GM23338 (cell line): ENCODE measurements around the gene SARM1. TPM values are rescaled to one million over a fixed set of nuclear protein-coding genes. Genes with fewer than 3 reads are reported as not detected.

Experiments used
- ATAC-seq: fragments of 200-7000 bp; cut with Tn5 transposase; 3 replicates; pipeline ENCODE4 v1.9.1; 2020
- DNase-seq: peaks from one replicate; pipeline ENCODE4 v3.0.0-alpha.2; 2015; ENCODE audit warnings: low spot score
- H2AFZ ChIP-seq: fragments of 200-600 bp; sonication (generic); 2 replicates; pipeline ENCODE4 v1.8.0; 2016; ENCODE audit warnings: antibody characterized with exemption, mild to moderate bottlenecking, moderate library complexity
- H3F3A ChIP-seq: fragments of 200-600 bp; sonication (generic); replicated peaks from 2 replicates; pipeline ENCODE4 v1.8.0; 2017; ENCODE audit warnings: antibody characterized with exemption, mixed run types, low read depth
- H3K27ac ChIP-seq: fragments of 200-600 bp; sonication (generic); 2 replicates; pipeline ENCODE4 v1.6.1; 2016; ENCODE audit warnings: low read depth
- H3K27me3 ChIP-seq: fragments of 200-600 bp; sonication (generic); 2 replicates; pipeline ENCODE4 v1.8.0; 2016; ENCODE audit warnings: mild to moderate bottlenecking, mixed run types, moderate library complexity; ENCODE audit not compliant: insufficient read depth
- H3K36me3 ChIP-seq: fragments of 200-600 bp; sonication (generic); 2 replicates; pipeline ENCODE4 v1.8.0; 2016; ENCODE audit warnings: mild to moderate bottlenecking; ENCODE audit not compliant: insufficient read depth
- H3K4me1 ChIP-seq: fragments of 200-600 bp; sonication (generic); 2 replicates; pipeline ENCODE4 v1.8.0; 2016; ENCODE audit warnings: mild to moderate bottlenecking, moderate library complexity; ENCODE audit not compliant: insufficient read depth
- H3K4me2 ChIP-seq: fragments of 200-600 bp; sonication (generic); 2 replicates; pipeline ENCODE4 v1.7.1; 2017; ENCODE audit warnings: mixed run types
- H3K4me3 ChIP-seq: fragments of 200-600 bp; sonication (generic); 2 replicates; pipeline ENCODE4 v1.6.1; 2016; ENCODE audit warnings: mixed run types
- H3K79me2 ChIP-seq: fragments of 200-600 bp; sonication (generic); replicated peaks from 2 replicates; pipeline ENCODE4 v1.8.0; 2017; ENCODE audit warnings: mild to moderate bottlenecking; ENCODE audit not compliant: insufficient read depth
- H3K9me2 ChIP-seq: fragments of 200-600 bp; sonication (generic); 2 replicates; pipeline ENCODE4 v1.8.0; 2017; ENCODE audit not compliant: insufficient read depth
- H4K20me1 ChIP-seq: fragments of 200-600 bp; sonication (generic); replicated peaks from 2 replicates; pipeline ENCODE4 v1.8.0; 2017; ENCODE audit warnings: mild to moderate bottlenecking; ENCODE audit not compliant: insufficient read depth
- H3K27ac Mint-ChIP-seq: 2 replicates; pipeline ENCODE4 v1.8.0; 2020; ENCODE audit warnings: inconsistent platforms, mild to moderate bottlenecking, moderate library complexity, mixed read lengths
- H3K27me3 Mint-ChIP-seq: 3 replicates; pipeline ENCODE4 v1.8.0; 2022; ENCODE audit warnings: low read depth, mild to moderate bottlenecking, moderate library complexity, mixed read lengths, inconsistent platforms; ENCODE audit not compliant: insufficient read depth, poor library complexity
- H3K36me3 Mint-ChIP-seq: 3 replicates; pipeline ENCODE4 v1.8.0; 2021; ENCODE audit warnings: low read depth, mild to moderate bottlenecking, inconsistent platforms, moderate library complexity, mixed read lengths
- H3K4me1 Mint-ChIP-seq: 3 replicates; pipeline ENCODE4 v1.8.0; 2020; ENCODE audit warnings: mild to moderate bottlenecking, inconsistent platforms, mixed read lengths
- H3K4me3 Mint-ChIP-seq: 3 replicates; pipeline ENCODE4 v1.8.0; 2021; ENCODE audit warnings: moderate library complexity, mild to moderate bottlenecking, inconsistent platforms, mixed read lengths
- H3K9me3 Mint-ChIP-seq: 3 replicates; pipeline ENCODE4 v1.8.0; 2020; ENCODE audit warnings: moderate library complexity, mild to moderate bottlenecking, inconsistent platforms, mixed read lengths
- CREB1 ChIP-seq: fragments of 250-450 bp; sonication (Bioruptor Pico); IDR thresholded peaks from 2 replicates; pipeline ENCODE4 v1.5.0; 2020; ENCODE audit warnings: low read depth, mild to moderate bottlenecking, moderate library complexity
- ETS1 ChIP-seq: IDR thresholded peaks from 2 replicates; pipeline ENCODE4 v1.6.1; 2016; ENCODE audit warnings: antibody characterized with exemption
- NANOG ChIP-seq: IDR thresholded peaks from 2 replicates; pipeline ENCODE4 v1.6.1; 2016; ENCODE audit warnings: antibody characterized with exemption, borderline replicate concordance
- POLR2AphosphoS5 ChIP-seq: IDR thresholded peaks from 2 replicates; pipeline ENCODE4 v1.6.1; 2016; ENCODE audit warnings: antibody characterized with exemption, low read depth
- STAT1 ChIP-seq: IDR thresholded peaks from one replicate; pipeline ENCODE4 v1.6.1; 2016; ENCODE audit warnings: antibody characterized with exemption; ENCODE audit not compliant: unreplicated experiment
- polyA plus RNA-seq: library from polyadenylated mRNA; unstranded; fragments of >200 nt; fragmentation: Nextera tagmentation; extraction: Ambion mirVana; gene quantifications from 2 replicates; pipeline ENCODE4 v1.2.1, GENCODE V29; 2016
- total RNA-seq: library from RNA; depleted of rRNA; stranded (reverse); fragments of >200 nt; shearing (Covaris generic); gene quantifications from 2 replicates; pipeline ENCODE4 v1.2.3, GENCODE V29; 2014
- TF ChIP-seq, protein P1 (sequence below), 2 experiments: fragments of 200-600 bp in 1 of 2; sonication (generic) in 1 of 2; conservative IDR thresholded peaks; 2 replicates each; pipeline versions ENCODE4 v1.5.1 to v1.6.1; 2016 to 2017; ENCODE audit warnings: antibody characterized with exemption in 2 of 2, low read depth in 2 of 2, mild to moderate bottlenecking in 2 of 2, moderate library complexity in 1 of 2
- TF ChIP-seq, protein P2 (sequence below): fragments of 250-450 bp; sonication (Bioruptor Pico); IDR thresholded peaks from 2 replicates; pipeline ENCODE4 v1.5.0; 2020; ENCODE audit warnings: mild to moderate bottlenecking, moderate library complexity

The SARM1 gene
- total and polyA plus RNA-seq, 2 experiments from 2014 or later: 0.89 to 15.3 TPM

GRCh38 chr17:28413804-28414203 lies 42.3 kb downstream of the SARM1 start:
- ATAC-seq (peak; percentile 17; the same call in 2 of the 3 replicates), DNase-seq (peak; percentile 37)
- H3K4me1 Mint-ChIP-seq: peaks cover 24% of the 10 kb centered on the region
- Histone ChIP-seq H3K27ac (no peak overlapping the region), H4K20me1 (no peaks in the 10 kb centered on the region), H2AFZ (0 out of 2 replicates have a peak overlapping the region, but pooled peaks have one; percentile 35), H3K4me2 (no peak overlapping the region), H3K9me2 (no peaks in the 10 kb centered on the region), H3K36me3 (no peaks in the 10 kb centered on the region), H3K4me1 (peaks cover 19% of the 10 kb centered on the region), H3K4me3 (no peak overlapping the region), H3K27me3 (peaks cover 37% of the 10 kb centered on the region), H3K79me2 (no peaks in the 10 kb centered on the region), H3F3A (peaks cover 4% of the 10 kb centered on the region; the same call in 1 of the 2 replicates)
- no peaks in the 10 kb centered on the region for H3K9me3 Mint-ChIP-seq
- H3K36me3 Mint-ChIP-seq: no peaks in the 10 kb centered on the region
- peaks cover 21% of the 10 kb centered on the region for H3K27me3 Mint-ChIP-seq
- H3K27ac Mint-ChIP-seq: no peak overlapping the region
- no peak overlapping the region for H3K4me3 Mint-ChIP-seq
- TF ChIP-seq, protein P1, sequence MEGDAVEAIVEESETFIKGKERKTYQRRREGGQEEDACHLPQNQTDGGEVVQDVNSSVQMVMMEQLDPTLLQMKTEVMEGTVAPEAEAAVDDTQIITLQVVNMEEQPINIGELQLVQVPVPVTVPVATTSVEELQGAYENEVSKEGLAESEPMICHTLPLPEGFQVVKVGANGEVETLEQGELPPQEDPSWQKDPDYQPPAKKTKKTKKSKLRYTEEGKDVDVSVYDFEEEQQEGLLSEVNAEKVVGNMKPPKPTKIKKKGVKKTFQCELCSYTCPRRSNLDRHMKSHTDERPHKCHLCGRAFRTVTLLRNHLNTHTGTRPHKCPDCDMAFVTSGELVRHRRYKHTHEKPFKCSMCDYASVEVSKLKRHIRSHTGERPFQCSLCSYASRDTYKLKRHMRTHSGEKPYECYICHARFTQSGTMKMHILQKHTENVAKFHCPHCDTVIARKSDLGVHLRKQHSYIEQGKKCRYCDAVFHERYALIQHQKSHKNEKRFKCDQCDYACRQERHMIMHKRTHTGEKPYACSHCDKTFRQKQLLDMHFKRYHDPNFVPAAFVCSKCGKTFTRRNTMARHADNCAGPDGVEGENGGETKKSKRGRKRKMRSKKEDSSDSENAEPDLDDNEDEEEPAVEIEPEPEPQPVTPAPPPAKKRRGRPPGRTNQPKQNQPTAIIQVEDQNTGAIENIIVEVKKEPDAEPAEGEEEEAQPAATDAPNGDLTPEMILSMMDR (conservative IDR thresholded peaks at IDR 0.05; ENCODE audit: low read depth in 2 of 2): peak in 1 of 2 experiments; percentile 26; a peak in 1 of 4 replicates
- no peak for TF ChIP-seq STAT1

DNA sequence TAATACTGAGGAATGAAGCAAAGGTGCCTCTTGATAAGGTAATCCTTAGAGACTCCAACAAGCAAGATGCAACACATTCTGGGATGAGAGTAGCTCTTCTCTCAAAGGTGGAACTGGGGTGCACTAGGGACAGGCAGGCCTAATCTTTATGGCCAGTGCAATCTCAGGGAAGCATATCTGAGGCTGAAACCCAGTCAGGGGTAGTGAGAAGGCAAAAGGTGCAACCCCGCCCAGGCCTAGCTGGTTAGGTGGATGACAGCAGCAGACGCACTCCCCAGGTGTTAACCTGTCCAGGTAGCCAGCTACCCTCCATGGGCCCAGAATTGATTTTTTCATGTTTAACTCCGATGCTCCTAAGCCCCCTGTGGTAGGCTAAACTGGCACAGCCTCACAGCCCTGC lies 44.4 kb downstream of the SARM1 start:
- Histone ChIP-seq H3K4me2 (no peak overlapping the region), H3K27ac (no peak overlapping the region), H3K79me2 (no peaks in the 10 kb centered on the region), H3K4me3 (no peak overlapping the region), H2AFZ (no peak overlapping the region), H4K20me1 (no peaks in the 10 kb centered on the region), H3K36me3 (no peaks in the 10 kb centered on the region), H3F3A (0 out of 2 replicates have a peak, but pooled peaks cover 3% of the 10 kb centered on the region), H3K9me2 (no peaks in the 10 kb centered on the region), H3K4me1 (peaks cover 11% of the 10 kb centered on the region), H3K27me3 (peaks cover 37% of the 10 kb centered on the region)
- H3K27ac Mint-ChIP-seq: no peak overlapping the region
- H3K27me3 Mint-ChIP-seq: peaks cover 26% of the 10 kb centered on the region
- no peaks in the 10 kb centered on the region for H3K36me3 Mint-ChIP-seq
- H3K4me3 Mint-ChIP-seq: no peak overlapping the region
- ATAC-seq: no peak
- H3K4me1 Mint-ChIP-seq: peaks cover 17% of the 10 kb centered on the region
- H3K9me3 Mint-ChIP-seq: no peaks in the 10 kb centered on the region
- DNase-seq: no peak
- TF ChIP-seq NANOG: no peak
- TF ChIP-seq ETS1: no peak
- TF ChIP-seq CREB1 (CRISPR knock-in tag): no peak
- TF ChIP-seq, protein P1 (conservative IDR thresholded peaks at IDR 0.05; ENCODE audit: low read depth in 2 of 2): no peak
- TF ChIP-seq POLR2AphosphoS5: no peak
- TF ChIP-seq, protein P2, sequence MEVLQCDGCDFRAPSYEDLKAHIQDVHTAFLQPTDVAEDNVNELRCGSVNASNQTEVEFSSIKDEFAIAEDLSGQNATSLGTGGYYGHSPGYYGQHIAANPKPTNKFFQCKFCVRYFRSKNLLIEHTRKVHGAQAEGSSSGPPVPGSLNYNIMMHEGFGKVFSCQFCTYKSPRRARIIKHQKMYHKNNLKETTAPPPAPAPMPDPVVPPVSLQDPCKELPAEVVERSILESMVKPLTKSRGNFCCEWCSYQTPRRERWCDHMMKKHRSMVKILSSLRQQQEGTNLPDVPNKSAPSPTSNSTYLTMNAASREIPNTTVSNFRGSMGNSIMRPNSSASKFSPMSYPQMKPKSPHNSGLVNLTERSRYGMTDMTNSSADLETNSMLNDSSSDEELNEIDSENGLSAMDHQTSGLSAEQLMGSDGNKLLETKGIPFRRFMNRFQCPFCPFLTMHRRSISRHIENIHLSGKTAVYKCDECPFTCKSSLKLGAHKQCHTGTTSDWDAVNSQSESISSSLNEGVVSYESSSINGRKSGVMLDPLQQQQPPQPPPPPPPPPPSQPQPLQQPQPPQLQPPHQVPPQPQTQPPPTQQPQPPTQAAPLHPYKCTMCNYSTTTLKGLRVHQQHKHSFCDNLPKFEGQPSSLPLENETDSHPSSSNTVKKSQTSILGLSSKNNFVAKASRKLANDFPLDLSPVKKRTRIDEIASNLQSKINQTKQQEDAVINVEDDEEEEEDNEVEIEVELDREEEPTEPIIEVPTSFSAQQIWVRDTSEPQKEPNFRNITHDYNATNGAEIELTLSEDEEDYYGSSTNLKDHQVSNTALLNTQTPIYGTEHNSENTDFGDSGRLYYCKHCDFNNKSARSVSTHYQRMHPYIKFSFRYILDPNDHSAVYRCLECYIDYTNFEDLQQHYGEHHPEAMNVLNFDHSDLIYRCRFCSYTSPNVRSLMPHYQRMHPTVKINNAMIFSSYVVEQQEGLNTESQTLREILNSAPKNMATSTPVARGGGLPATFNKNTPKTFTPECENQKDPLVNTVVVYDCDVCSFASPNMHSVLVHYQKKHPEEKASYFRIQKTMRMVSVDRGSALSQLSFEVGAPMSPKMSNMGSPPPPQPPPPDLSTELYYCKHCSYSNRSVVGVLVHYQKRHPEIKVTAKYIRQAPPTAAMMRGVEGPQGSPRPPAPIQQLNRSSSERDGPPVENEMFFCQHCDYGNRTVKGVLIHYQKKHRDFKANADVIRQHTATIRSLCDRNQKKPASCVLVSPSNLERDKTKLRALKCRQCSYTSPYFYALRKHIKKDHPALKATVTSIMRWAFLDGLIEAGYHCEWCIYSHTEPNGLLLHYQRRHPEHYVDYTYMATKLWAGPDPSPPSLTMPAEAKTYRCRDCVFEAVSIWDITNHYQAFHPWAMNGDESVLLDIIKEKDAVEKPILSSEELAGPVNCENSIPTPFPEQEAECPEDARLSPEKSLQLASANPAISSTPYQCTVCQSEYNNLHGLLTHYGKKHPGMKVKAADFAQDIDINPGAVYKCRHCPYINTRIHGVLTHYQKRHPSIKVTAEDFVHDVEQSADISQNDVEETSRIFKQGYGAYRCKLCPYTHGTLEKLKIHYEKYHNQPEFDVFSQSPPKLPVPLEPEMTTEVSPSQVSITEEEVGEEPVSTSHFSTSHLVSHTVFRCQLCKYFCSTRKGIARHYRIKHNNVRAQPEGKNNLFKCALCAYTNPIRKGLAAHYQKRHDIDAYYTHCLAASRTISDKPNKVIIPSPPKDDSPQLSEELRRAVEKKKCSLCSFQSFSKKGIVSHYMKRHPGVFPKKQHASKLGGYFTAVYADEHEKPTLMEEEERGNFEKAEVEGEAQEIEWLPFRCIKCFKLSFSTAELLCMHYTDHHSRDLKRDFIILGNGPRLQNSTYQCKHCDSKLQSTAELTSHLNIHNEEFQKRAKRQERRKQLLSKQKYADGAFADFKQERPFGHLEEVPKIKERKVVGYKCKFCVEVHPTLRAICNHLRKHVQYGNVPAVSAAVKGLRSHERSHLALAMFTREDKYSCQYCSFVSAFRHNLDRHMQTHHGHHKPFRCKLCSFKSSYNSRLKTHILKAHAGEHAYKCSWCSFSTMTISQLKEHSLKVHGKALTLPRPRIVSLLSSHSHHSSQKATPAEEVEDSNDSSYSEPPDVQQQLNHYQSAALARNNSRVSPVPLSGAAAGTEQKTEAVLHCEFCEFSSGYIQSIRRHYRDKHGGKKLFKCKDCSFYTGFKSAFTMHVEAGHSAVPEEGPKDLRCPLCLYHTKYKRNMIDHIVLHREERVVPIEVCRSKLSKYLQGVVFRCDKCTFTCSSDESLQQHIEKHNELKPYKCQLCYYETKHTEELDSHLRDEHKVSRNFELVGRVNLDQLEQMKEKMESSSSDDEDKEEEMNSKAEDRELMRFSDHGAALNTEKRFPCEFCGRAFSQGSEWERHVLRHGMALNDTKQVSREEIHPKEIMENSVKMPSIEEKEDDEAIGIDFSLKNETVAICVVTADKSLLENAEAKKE (CRISPR knock-in tag): no peak
- TF ChIP-seq STAT1: no peak
